Fibroblast of the aortic adventitia (primary cell): Measurements from ENCODE around the gene HBG2. TPM values are rescaled to one million over a fixed set of nuclear protein-coding genes. Genes with fewer than 3 reads are reported as not detected.

Experiments
- DNase-seq: peaks from one replicate; pipeline ENCODE4 v3.0.0-alpha.2; 2010; ENCODE audit warnings: low read depth
- H3K4me3 ChIP-seq: 2 replicates; pipeline ENCODE4 v1.5.1; 2011; ENCODE audit warnings: low read depth, mild to moderate bottlenecking, control low read depth, low read length, moderate library complexity
- total RNA-seq: library from RNA; depleted of rRNA; stranded (reverse); fragments of >200 nt; gene quantifications from 2 replicates; pipeline ENCODE4 v1.2.3, GENCODE V29; 2012; ENCODE audit warnings: low replicate concordance
- TF ChIP-seq, protein P1 (sequence below): IDR thresholded peaks from 2 replicates; pipeline ENCODE4 v1.5.1; 2011; ENCODE audit warnings: mild to moderate bottlenecking, low read length, control low read depth, inconsistent platforms; ENCODE audit not compliant: insufficient read depth

Gene HBG2
- total RNA-seq, 1 donor: not detected

DNA sequence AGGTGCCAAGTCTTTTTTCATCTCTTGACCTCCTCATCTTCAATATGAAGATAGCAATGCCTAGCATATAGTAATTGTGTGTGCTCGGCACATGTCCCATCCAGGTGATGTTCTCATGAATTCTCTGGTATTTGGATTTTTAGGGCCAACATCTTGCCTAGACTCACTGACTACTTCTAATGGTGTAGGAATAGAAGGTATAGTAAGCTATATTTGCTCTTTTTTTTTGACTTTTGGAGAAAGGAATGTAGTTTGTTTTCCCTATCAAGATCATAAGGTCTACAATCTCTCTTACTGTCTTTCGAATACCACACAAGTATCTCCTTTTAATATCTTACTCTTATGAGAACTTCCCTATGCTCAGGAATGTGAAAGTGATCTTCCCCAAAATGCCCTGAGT, 23.5 kb downstream of the HBG2 start:
- no peak overlapping the region for H3K4me3 ChIP-seq
- TF ChIP-seq, protein P1, sequence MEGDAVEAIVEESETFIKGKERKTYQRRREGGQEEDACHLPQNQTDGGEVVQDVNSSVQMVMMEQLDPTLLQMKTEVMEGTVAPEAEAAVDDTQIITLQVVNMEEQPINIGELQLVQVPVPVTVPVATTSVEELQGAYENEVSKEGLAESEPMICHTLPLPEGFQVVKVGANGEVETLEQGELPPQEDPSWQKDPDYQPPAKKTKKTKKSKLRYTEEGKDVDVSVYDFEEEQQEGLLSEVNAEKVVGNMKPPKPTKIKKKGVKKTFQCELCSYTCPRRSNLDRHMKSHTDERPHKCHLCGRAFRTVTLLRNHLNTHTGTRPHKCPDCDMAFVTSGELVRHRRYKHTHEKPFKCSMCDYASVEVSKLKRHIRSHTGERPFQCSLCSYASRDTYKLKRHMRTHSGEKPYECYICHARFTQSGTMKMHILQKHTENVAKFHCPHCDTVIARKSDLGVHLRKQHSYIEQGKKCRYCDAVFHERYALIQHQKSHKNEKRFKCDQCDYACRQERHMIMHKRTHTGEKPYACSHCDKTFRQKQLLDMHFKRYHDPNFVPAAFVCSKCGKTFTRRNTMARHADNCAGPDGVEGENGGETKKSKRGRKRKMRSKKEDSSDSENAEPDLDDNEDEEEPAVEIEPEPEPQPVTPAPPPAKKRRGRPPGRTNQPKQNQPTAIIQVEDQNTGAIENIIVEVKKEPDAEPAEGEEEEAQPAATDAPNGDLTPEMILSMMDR: no peak
- no peak for DNase-seq

DNA sequence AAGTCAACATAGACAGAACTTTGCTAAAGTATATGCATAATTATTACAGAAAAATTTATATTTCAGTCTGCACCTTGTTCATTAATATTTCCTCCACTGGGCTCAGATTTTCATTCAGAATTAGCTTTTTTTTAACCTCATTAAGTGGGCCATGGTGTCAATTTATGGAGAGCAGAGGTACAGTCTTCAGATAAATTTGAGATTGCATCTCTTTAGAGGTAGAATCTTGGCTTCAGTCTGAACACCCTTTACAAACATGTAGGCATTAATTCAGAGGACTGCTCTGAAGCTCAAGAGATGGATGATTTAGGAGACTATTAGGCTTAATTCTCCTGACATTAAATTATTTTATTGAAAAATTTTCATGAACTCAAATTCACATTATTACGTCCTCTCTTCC, 24.3 kb downstream of the HBG2 start:
- no peak overlapping the region for H3K4me3 ChIP-seq
- TF ChIP-seq, protein P1: no peak
- no peak for DNase-seq

DNA sequence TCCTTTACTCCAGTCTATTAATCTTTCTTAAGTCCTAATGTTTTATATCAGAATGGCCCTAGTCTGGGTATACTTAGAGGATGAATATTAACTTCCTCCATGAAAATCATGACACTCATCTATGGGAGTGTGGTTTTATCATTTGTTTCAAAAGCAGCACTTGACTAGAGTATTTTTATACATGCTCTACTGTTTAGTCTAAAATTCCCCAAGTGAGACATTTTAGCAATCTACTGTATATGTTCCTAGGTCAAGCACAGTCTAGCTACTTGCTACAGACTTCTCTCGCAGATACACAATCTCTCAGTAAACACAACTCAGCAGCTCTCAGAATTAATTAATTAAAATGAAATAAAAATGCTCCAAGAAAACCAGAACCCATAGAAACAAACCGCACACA, 24.8 kb downstream of the HBG2 start:
- DNase-seq: no peak
- TF ChIP-seq, protein P1: no peak
- H3K4me3 ChIP-seq: no peak overlapping the region

DNA sequence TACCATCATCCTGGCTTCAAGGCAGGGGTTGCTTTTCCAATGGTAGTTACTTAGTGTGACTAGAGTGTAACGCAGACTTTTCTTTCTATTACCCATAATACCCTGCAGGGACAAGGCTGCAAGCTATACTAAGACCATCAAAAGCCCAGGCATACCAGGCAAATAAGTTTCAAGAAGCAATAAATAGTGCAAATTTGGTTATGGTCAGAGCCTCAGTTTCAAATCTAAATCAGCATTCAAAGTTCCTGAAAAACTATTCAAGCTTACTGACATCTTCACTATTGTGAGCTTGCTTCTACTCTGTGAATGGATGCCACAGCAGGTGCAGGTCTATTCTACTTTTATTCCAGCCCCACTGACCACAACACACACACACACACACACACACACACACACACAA, 25.2 kb downstream of the HBG2 start:
- TF ChIP-seq, protein P1: no peak
- no peak for DNase-seq
- no peak overlapping the region for H3K4me3 ChIP-seq

DNA sequence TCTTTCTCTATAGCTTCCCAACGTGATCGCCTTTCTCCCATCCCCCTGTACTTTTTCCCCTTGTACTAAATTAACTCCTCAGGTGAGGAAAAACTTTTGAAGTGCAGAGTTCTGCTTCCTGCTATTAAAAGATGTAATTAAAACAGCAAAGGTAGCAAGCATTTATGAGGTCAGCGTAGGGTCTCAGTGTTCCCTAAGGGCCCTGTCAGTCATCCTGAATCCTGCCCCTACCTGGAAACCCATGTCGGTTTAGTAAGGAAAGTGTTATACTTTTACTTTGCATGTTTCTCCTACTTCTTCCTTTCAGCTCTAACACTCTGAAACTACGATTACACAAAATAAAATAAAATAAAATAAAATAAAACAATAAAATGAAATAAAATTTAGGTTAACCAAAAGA, 26.5 kb downstream of the HBG2 start:
- no peak for DNase-seq
- TF ChIP-seq, protein P1: no peak
- H3K4me3 ChIP-seq: no peak overlapping the region

DNA sequence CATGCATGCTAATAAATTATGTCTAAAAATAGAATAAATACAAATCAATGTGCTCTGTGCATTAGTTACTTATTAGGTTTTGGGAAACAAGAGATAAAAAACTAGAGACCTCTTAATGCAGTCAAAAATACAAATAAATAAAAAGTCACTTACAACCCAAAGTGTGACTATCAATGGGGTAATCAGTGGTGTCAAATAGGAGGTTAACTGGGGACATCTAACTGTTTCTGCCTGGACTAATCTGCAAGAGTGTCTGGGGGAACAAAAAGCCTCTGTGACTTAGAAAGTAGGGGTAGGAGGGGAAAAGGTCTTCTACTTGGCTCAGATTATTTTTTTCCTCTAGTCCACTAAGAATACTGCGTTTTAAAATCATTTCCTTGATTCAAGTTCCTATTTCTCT, 26.9 kb downstream of the HBG2 start:
- DNase-seq: no peak
- TF ChIP-seq, protein P1: no peak
- no peak overlapping the region for H3K4me3 ChIP-seq

DNA sequence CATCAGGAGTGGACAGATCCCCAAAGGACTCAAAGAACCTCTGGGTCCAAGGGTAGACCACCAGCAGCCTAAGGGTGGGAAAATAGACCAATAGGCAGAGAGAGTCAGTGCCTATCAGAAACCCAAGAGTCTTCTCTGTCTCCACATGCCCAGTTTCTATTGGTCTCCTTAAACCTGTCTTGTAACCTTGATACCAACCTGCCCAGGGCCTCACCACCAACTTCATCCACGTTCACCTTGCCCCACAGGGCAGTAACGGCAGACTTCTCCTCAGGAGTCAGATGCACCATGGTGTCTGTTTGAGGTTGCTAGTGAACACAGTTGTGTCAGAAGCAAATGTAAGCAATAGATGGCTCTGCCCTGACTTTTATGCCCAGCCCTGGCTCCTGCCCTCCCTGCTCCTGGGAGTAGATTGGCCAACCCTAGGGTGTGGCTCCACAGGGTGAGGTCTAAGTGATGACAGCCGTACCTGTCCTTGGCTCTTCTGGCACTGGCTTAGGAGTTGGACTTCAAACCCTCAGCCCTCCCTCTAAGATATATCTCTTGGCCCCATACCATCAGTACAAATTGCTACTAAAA, 27.8 kb downstream of the HBG2 start, which contains the start of gene HBB:
Gene HBB, minus strand, starts transcription at position 340 of the 579 bp plus-strand sequence. Its CDS starts 50 bp downstream, at position 290.
- no peak within 1 kb of the TSS for H3K4me3 ChIP-seq
- TF ChIP-seq, protein P1: no peak
- DNase-seq: no peak
